Activated CD4-positive, alpha-beta T cell treated with anti-CD3 and anti-CD28 coated beads for 1 hour (primary cell): ENCODE results near the gene LRBA.
"Not testable (repeated sequence)": the region's sequence is repeated elsewhere in the genome, so short reads cannot be mapped to it uniquely, and the experiment has no call there.

Source experiments
- DNase-seq: peaks from one replicate; pipeline ENCODE4 v3.0.0-alpha.2; 2020

Gene LRBA

GRCh38 chr4:150390531-150390910, 624.6 kb downstream of the LRBA start:
- DNase-seq, result no peak

GRCh38 chr4:150389896-150390530, 625.1 kb downstream of the LRBA start:
- DNase-seq, result no peak

GRCh38 chr4:150387981-150388380, 627.1 kb downstream of the LRBA start:
- DNase-seq, result no peak

- DNase-seq, result not testable (repeated sequence)
Observed at GRCh38 chr4:150386415-150386814, 628.7 kb downstream of the LRBA start.

GRCh38 chr4:150385606-150386005, 629.5 kb downstream of the LRBA start:
- no peak for DNase-seq

- DNase-seq, result no peak
Observed at GRCh38 chr4:150384249-150384648, 630.8 kb downstream of the LRBA start.

- no peak for DNase-seq
Observed at GRCh38 chr4:150382028-150382427, 633.1 kb downstream of the LRBA start.

GRCh38 chr4:150381609-150382008, 633.5 kb downstream of the LRBA start:
- DNase-seq, result no peak

GRCh38 chr4:150381036-150381435, 634.0 kb downstream of the LRBA start:
- no peak for DNase-seq

- no peak for DNase-seq
Observed at GRCh38 chr4:150379454-150379853, 635.6 kb downstream of the LRBA start.

GRCh38 chr4:150375025-150375424, 640.1 kb downstream of the LRBA start:
- no peak for DNase-seq

- DNase-seq, result no peak
Observed at GRCh38 chr4:150371869-150372268, 643.2 kb downstream of the LRBA start.

GRCh38 chr4:150369434-150370380, 645.4 kb downstream of the LRBA start:
- no peak for DNase-seq

- DNase-seq, result no peak
Observed at GRCh38 chr4:150368667-150369066, 646.4 kb downstream of the LRBA start.

GRCh38 chr4:150367326-150367725, 647.8 kb downstream of the LRBA start:
- no peak for DNase-seq

- DNase-seq, result no peak
Observed at GRCh38 chr4:150366487-150366999, 648.5 kb downstream of the LRBA start.

- DNase-seq, result no peak
Observed at GRCh38 chr4:150363721-150364688, 651.1 kb downstream of the LRBA start.

GRCh38 chr4:150358691-150359090, 656.4 kb downstream of the LRBA start:
- no peak for DNase-seq

- DNase-seq, result no peak
Observed at GRCh38 chr4:150357829-150358228, 657.3 kb downstream of the LRBA start.

- DNase-seq, result no peak
Observed at GRCh38 chr4:150355858-150356455, 659.1 kb downstream of the LRBA start.

- DNase-seq, result no peak
Observed at GRCh38 chr4:150355418-150355817, 659.7 kb downstream of the LRBA start.

- no peak for DNase-seq
Observed at GRCh38 chr4:150354214-150354796, 660.8 kb downstream of the LRBA start.
